Tibial nerve (tissue), 4 donors: ENCODE data around the gene USP32. TPM values are rescaled to one million over a fixed set of nuclear protein-coding genes. Genes with fewer than 3 reads are reported as not detected.
A peak's percentile ranks its signal among the peaks of the same experiment; 100 is the strongest.
"Not testable (repeated sequence)": the region's sequence is repeated elsewhere in the genome, so short reads cannot be mapped to it uniquely, and the experiment has no call there.

Experiments
- DNase-seq, 2 donors: peaks; one replicate each; pipeline ENCODE4 v3.0.0-alpha.2; 2019; ENCODE audit warnings: low spot score in 2 of 2
- H3K27ac ChIP-seq, 4 donors: fragments of 200-600 bp; sonication (generic) in 3 of 4; one replicate each; pipeline ENCODE4 v1.5.1; 2017 to 2019; ENCODE audit warnings: mild to moderate bottlenecking in 1 of 4
- H3K27me3 ChIP-seq, 2 donors: fragments of 200-600 bp; sonication (generic) in 1 of 2; one replicate each; pipeline versions ENCODE4 v1.5.1 to v1.6.0; 2017 to 2019
- H3K36me3 ChIP-seq, 3 donors: fragments of 200-600 bp; sonication (generic); one replicate each; pipeline ENCODE4 v1.5.1; 2018 to 2019
- H3K4me1 ChIP-seq, 4 donors: fragments of 200-600 bp; sonication (generic) in 3 of 4; one replicate each; pipeline ENCODE4 v1.5.1; 2017 to 2019
- H3K4me3 ChIP-seq, 4 donors: fragments of 200-600 bp; sonication (generic) in 3 of 4; one replicate each; pipeline ENCODE4 v1.5.1; 2017 to 2019; ENCODE audit warnings: mild to moderate bottlenecking in 1 of 4, moderate library complexity in 1 of 4
- H3K9me3 ChIP-seq, 4 donors: fragments of 200-600 bp; sonication (generic) in 3 of 4; one replicate each; pipeline ENCODE4 v1.5.1; 2017 to 2019
- EP300 ChIP-seq, 2 donors: sonication (generic); formaldehyde crosslinking; IDR thresholded peaks; one replicate each; pipeline ENCODE4 v1.6.1; 2017; ENCODE audit warnings: antibody characterized with exemption in 2 of 2, mild to moderate bottlenecking in 1 of 2
- POLR2A ChIP-seq, 2 donors: fragments of 450-650 bp; IDR thresholded peaks; one replicate each; pipeline ENCODE4 v1.6.1; 2017; ENCODE audit warnings: antibody characterized with exemption in 2 of 2, mild to moderate bottlenecking in 2 of 2, moderate library complexity in 2 of 2
- WGBS, 2 donors: methylation state at CpG; one replicate each; pipeline ENCODE4 v1.1.5; 2018; 5-methylcytosine and 5-hydroxymethylcytosine counted together
- total RNA-seq, 4 donors: library from RNA; depleted of rRNA; stranded (reverse); fragments of >200 nt; gene quantifications; one replicate each; pipeline ENCODE4 v1.1.0, GENCODE V29; 2016
- TF ChIP-seq, protein P1 (sequence below), 5 experiments: fragments of 200-600 bp in 3 of 5; fragments of 450-650 bp in 2 of 5; sonication (generic) in 3 of 5; IDR thresholded peaks; one replicate each; pipeline ENCODE4 v1.5.1; 2016 to 2019; ENCODE audit warnings: antibody characterized with exemption in 5 of 5, mild to moderate bottlenecking in 3 of 5, moderate library complexity in 2 of 5

USP32 gene
- total RNA-seq, 4 donors from 2014 or later = 49.6 to 64.7 (median 56.5) TPM

DNA sequence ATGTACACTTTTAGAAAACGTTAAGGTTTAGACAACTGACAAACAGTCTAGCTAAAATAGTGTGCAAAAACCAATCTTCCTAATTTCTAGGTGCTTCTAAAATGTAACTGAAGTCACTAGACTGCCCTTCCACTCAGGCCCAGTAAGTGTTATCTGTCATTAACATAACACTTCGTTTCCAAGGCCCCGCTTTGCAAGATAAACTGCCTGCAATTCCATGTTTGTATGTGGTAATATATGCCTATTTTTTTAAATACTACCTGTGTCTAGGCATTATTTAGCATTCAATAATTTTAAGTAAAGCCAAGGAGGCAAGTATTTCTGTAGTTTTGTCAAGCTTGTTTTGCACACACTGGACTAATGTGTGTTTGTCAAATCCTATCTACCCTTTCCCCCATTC is 3.2 kb downstream of the USP32 start:
- no peak for DNase-seq
- H3K27me3 ChIP-seq = no peaks in the 10 kb centered on the region
- H3K9me3 ChIP-seq = no peaks in the 10 kb centered on the region
- H3K4me3 ChIP-seq = no peak overlapping the region
- TF ChIP-seq EP300 (IDR thresholded peaks at IDR 0.05) (no peak), POLR2A (IDR thresholded peaks at IDR 0.05) (no peak)
- TF ChIP-seq, protein P1, sequence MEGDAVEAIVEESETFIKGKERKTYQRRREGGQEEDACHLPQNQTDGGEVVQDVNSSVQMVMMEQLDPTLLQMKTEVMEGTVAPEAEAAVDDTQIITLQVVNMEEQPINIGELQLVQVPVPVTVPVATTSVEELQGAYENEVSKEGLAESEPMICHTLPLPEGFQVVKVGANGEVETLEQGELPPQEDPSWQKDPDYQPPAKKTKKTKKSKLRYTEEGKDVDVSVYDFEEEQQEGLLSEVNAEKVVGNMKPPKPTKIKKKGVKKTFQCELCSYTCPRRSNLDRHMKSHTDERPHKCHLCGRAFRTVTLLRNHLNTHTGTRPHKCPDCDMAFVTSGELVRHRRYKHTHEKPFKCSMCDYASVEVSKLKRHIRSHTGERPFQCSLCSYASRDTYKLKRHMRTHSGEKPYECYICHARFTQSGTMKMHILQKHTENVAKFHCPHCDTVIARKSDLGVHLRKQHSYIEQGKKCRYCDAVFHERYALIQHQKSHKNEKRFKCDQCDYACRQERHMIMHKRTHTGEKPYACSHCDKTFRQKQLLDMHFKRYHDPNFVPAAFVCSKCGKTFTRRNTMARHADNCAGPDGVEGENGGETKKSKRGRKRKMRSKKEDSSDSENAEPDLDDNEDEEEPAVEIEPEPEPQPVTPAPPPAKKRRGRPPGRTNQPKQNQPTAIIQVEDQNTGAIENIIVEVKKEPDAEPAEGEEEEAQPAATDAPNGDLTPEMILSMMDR (IDR thresholded peaks at IDR 0.05) = no peak
- WGBS, 2 donors = 46 to 50% methylated on average over 3 of the region's 3 CpGs
- peaks cover 0 to 83% (median 29%) of the 10 kb centered on the region in 4 donors for H3K4me1 ChIP-seq
- H3K36me3 ChIP-seq = no peaks in the 10 kb centered on the region
- peak overlapping the region in 1 of 4 donors; percentile 10 for H3K27ac ChIP-seq

DNA sequence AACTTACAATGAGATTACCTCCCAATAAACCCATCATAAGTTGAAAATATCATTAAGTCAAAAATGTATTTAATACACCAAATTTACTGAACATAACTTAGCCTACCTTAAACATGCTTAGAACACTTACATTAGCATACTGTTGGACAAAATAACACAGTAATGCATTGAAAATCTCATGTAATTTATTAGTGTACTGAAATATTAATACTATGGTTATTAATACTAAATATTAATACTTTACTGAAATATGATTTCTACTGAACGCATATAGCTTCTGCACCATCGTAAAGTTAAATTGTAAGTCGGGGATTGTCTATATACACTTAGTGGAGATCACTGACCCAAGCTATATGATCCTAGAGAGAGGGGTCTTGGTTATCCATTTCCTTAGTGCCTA is 4.3 kb downstream of the USP32 start:
- no peak overlapping the region for H3K27ac ChIP-seq
- H3K9me3 ChIP-seq = no peaks in the 10 kb centered on the region
- WGBS, 2 donors = 68 to 87% methylated on average over 3 of the region's 3 CpGs
- H3K4me1 ChIP-seq = peaks cover 0 to 80% (median 27%) of the 10 kb centered on the region in 4 donors
- no peak for DNase-seq
- H3K27me3 ChIP-seq = no peaks in the 10 kb centered on the region
- H3K36me3 ChIP-seq = no peaks in the 10 kb centered on the region
- TF ChIP-seq, protein P1 (IDR thresholded peaks at IDR 0.05) = no peak
- TF ChIP-seq POLR2A (IDR thresholded peaks at IDR 0.05) (no peak), EP300 (IDR thresholded peaks at IDR 0.05) (no peak)
- H3K4me3 ChIP-seq = no peak overlapping the region

DNA sequence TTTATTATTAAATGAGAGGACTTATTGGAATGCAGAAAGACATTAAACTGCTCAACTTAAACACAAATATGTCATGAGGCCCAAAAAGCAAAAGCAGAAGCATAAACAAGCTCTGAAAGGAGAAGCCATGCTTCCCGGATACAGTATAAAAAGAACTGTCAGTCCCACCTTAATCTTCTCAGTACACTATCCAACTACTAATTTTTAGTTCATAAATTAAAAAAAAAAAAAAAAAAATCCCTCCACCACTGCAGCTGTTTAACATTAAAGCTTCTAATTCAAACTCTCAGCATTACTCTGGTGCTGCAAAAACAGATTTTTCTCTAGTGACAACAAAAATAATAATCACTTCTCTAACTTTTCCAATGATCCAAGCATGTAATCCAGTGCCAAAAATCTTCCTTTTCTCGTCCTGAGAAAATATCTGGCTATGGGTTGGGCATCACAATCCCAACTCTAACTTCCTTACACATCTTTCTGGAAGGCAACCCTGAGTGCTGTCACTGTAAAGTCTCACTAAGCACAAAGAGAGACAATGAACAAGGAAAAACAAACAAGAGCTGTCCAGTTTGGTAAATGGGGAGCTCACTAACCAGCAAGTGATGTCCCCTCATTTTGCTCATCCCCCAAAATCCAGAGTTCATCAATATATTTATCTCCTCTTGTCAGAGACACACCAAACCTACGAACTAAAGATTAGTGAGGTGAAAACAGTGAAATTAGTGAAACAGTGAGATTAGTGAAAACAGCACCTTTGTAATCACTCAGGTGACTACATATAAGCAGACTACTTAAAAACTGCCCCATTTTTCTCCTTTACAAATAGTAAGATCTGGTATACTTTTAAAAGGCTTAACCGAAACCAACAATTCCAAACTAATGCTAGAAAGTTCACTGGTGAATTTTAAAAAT is 5.5 kb downstream of the USP32 start:
- Histone ChIP-seq H3K27me3 (no peaks in the 10 kb centered on the region), H3K36me3 (no peaks in the 10 kb centered on the region), H3K9me3 (no peaks in the 10 kb centered on the region), H3K4me1 (peaks cover 0 to 80% (median 27%) of the 10 kb centered on the region in 4 donors), H3K27ac (peak overlapping the region in 1 of 4 donors; percentile 23), H3K4me3 (no peak overlapping the region)
- no peak for DNase-seq
- TF ChIP-seq POLR2A (IDR thresholded peaks at IDR 0.05) = no peak
- TF ChIP-seq EP300 (IDR thresholded peaks at IDR 0.05) = no peak
- TF ChIP-seq, protein P1 (IDR thresholded peaks at IDR 0.05) = no peak
- 48% methylated on average over 4 of the region's 4 CpGs for WGBS, 2 donors

DNA sequence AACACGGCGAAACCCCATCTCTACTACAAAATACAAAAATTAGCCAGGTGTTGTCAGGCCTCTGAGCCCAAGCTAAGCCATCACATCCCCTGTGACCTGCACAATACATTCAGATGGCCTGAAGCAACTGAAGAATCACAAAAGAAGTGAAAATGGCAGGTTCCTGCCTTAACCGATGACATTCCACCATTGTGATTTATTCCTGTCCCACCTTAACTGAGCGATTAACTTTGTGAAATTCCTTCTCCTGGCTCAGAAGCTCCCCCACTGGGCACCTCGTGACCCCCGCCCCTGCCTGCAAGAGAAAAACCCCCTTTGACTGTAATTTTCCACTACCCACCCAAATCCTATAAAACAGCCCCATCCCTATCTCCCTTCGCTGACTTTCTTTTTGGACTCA is 7.0 kb downstream of the USP32 start:
- 91 to 92% methylated on average over 7 of the region's 7 CpGs for WGBS, 2 donors
- not testable (repeated sequence) for H3K4me3 ChIP-seq, H3K27me3 ChIP-seq, DNase-seq, H3K36me3 ChIP-seq, H3K9me3 ChIP-seq
- Histone ChIP-seq H3K27ac (peak overlapping the region in 1 of 4 donors; percentile 26), H3K4me1 (peaks cover 0 to 66% (median 18%) of the 10 kb centered on the region in 4 donors)

DNA sequence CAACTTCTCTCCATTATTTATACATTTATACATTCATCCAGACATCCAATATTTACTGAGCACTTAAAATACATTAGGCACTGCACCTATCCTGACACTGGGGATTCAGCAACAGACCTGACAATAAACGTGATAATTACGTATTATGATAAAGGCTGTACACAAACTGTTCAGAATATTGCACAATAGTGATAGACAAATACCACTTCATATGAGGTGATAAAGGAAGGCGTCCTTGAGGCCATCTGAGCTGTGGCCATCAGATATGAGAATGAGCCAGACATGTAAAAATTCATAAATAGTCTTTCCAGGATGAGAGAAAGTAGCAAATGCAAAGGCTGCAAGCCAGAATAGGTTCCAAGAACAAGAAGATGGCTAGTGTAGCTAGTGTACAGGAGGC is 8.6 kb downstream of the USP32 start:
- peaks cover 0 to 51% (median 8%) of the 10 kb centered on the region in 4 donors for H3K4me1 ChIP-seq
- H3K36me3 ChIP-seq = no peaks in the 10 kb centered on the region
- H3K9me3 ChIP-seq = no peaks in the 10 kb centered on the region
- no peaks in the 10 kb centered on the region for H3K27me3 ChIP-seq
- no peak overlapping the region for H3K27ac ChIP-seq
- DNase-seq = no peak
- TF ChIP-seq, protein P1 (IDR thresholded peaks at IDR 0.05) = no peak
- TF ChIP-seq POLR2A (IDR thresholded peaks at IDR 0.05) = no peak
- no peak for TF ChIP-seq EP300 (IDR thresholded peaks at IDR 0.05)
- 69 to 72% methylated on average over 3 of the region's 3 CpGs for WGBS, 2 donors
- no peak overlapping the region for H3K4me3 ChIP-seq
